GM19351 (cell line): ENCODE measurements around the gene KLHL29.

Source experiments
- ATAC-seq: cut with Tn5 transposase; IDR thresholded peaks from one replicate; pipeline ENCODE4 v1.9.1; 2021; ENCODE audit warnings: mild to moderate bottlenecking, moderate library complexity; ENCODE audit not compliant: unreplicated experiment

Gene KLHL29

DNA sequence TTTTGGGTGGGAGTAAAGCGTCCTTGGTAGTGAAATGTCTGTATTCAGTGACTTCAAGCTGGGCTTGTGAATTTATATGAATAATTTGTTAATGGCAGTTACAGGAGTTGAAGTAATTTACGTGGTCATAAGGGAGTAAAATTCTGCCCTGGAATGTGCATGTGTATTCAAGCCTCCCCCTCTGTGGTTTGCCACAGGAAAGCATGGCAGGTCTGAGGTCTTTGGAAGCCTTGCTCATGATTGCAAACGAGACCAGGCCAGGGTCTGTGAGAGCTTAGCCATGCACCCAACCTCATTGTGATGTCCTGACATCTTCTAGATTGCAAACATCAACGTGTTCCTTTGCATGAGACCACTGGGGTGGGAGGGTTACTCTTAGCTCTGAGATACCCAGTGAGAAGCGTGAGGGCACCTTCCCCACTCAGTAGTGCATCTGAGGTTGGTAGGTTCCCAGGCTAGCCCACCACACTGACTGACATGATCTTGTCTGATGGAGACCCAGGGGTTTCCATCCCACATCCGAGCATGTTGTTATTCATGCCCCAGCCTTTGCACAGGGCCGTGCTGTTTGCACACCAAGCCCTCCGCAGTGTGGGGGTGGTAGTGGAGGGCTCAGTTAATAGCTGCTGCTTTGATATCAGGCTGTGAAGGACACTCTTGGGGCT lies 216.5 kb downstream of the KLHL29 start:
- ATAC-seq: no peak

- no peak for ATAC-seq
These were observed 217.1 kb downstream of the KLHL29 start for GRCh38 chr2:23602116-23602515.

DNA sequence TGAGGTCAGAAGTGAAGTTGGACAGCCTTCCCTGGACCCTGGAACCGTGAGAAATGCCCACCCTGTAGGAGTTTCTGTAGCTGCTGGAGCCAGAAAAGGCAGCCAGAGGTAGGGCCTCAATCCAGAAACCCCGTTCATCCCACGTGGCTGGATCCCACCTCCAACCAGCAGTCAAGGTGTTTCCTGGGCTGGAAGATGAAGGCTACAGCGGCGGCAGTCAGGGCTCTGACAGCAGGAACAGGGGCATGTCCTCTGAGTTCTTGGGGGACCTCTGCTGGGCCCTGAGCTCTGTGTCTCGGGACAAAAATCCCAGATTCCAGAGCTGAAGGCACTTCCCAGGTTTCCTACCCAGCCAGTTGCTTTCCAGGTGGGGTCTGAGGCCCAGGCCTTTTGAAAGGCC lies 218.2 kb downstream of the KLHL29 start:
- no peak for ATAC-seq

DNA sequence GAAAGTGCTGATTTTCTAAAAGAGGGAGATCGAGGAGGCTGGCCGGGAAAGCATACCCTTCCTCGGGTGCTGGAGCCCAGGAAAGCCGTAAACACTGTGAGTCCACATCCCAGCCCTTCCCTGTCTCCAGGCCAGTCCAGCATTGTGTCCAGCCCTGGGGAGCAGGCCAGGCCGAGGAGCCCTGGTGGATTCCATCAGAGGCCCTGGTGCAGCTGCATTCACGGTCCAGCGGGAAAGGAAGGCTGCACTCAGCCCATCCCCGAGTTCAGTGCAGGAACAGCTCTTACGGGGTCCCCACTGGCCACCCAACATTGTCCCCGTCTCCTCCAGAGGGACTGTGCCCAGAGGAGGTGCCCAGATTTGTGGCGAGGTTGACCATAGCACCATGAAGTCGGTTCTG lies 218.6 kb downstream of the KLHL29 start:
- ATAC-seq: no peak

- no peak for ATAC-seq
These were observed 219.8 kb downstream of the KLHL29 start for GRCh38 chr2:23604731-23605130.

DNA sequence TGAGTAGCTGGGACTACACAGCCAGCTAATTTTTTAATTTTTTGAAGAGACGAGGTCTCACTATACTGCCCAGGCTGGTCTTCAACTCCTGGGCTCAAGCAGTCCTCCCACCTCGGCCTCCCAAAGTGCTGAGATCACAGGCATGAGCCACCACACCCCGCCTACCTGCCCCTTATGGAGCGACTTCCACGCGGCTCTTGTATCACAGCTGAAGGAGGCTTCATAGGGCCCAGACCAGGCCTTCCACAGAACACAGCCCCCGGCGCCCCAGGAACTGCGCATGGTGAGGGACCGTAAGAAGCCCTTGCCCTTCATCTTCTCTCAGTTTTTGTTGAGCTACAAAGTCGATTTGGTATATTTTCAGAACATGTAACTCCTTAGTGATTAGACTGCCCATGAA lies 220.3 kb downstream of the KLHL29 start:
- no peak for ATAC-seq

DNA sequence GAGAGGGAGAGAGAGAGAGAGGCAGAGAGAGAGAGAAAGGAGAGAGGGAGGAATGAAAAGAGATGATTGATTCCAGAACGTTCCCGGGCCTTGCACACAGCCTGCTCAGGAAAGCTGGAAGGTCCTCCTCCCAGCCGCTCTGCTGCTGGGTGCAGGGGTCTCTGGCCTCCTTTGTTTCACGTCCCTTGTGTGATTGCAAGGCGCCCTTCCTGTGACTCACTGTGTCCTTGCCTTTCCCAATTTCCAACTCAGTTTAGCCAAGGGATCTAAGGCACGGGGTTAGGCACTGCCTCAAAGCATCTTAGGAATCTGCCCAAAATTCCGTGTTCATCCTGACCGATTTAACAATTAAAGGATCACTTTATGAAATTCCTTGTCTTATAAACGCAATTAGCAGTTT lies 221.2 kb downstream of the KLHL29 start:
- no peak for ATAC-seq

GRCh38 chr2:23606968-23607367 lies 222.0 kb downstream of the KLHL29 start:
- no peak for ATAC-seq

DNA sequence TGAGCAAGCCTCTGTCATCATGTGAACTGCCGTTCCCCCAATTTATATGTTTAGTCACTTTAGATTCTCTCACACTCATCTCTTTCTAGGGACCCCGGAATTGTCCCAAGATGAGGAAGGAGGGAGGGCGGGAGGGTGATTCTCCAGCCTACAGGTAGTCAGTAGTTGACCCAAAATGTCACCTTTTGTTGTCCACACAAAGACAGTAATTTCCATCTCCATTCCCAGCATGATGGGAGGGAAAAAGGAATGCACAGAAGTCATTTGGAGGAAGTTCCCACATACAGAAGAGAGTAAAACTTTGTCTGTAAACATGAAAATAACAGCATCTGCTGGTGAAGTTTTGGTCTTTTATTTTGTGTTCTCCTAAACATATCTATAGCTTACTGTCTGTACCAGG lies 222.9 kb downstream of the KLHL29 start:
- no peak for ATAC-seq

DNA sequence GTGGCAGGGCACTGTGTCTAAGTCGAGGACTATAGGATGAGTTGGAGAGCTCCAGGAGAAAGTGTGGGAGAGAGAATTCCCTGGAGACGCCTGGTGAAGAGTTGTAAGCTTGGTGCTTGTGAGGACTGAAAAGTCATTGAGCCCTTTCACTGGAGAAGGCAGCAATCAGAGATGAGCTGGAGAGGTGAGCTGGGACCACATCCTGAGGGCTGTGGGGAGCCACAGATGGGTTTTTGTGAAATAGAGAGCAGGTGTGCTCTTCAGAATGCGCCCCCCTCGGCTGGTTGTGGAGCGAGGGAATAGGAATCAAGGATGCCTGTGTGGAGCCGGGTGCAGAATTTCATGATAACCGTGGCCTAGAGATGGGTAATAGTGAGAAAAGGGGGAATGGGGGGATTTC lies 224.3 kb downstream of the KLHL29 start:
- no peak for ATAC-seq

GRCh38 chr2:23611839-23612238 lies 226.9 kb downstream of the KLHL29 start:
- no peak for ATAC-seq

DNA sequence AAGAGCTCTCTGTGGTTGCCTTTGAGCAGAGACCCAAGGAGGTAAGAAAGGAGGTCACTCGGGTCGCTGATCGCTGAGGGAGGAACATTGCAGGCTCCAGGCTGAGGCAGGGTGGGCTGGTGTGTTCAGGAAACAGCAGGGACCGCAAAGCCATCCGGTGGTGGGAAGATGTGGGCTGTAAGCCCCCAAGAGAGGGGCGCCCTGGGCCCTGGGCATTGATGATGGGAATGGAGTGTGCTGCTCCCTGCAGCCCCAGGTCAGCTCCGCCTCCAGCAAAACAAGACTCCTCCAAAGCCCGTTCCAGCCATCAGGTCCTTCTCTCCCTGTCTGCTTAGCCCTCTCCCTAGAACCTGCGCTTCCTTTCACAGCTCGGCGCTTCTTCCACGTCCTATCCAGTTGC lies 229.7 kb downstream of the KLHL29 start:
- no peak for ATAC-seq

DNA sequence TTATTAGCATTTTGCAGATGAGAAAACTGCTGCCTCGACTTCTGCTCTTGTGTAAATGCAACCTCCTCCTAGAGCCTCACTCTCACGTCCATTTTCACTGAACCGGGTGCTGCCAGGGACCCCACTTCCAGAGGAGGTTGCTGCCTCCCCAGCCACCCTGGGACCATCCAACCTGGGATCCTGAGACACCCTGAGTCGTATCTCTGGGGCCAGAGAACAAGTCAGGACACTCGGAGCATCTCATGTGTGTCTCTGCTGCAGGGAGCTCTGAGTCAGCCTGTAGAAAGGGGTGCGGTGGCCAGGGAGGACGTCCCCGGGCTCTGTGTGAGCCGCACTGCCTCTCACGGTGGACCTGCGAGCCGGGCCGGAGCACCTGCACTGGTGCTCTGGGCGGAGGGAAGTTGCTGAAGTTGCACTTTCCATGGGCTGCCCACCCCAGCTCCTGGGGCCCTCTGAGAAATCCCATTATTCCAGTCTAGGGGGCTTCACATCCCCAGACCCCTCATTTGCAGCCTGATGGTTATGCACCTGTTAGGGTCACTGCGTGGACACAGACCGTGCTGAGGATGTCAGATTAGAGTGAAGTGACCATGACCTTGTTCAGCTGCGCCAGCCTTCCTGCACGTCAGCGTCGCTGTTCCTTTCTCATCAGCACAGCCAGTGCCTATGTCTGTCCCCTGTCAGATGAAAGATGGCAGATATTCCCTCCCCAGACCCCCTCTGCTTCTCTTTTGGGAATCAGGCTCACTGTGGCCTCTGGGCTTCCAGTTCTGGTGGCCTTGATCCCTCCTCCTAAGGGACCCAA lies 230.4 kb downstream of the KLHL29 start:
- no peak for ATAC-seq

GRCh38 chr2:23616630-23617029 lies 231.7 kb downstream of the KLHL29 start:
- no peak for ATAC-seq

- ATAC-seq: no peak
These were observed 232.3 kb downstream of the KLHL29 start for GRCh38 chr2:23617167-23617810.

DNA sequence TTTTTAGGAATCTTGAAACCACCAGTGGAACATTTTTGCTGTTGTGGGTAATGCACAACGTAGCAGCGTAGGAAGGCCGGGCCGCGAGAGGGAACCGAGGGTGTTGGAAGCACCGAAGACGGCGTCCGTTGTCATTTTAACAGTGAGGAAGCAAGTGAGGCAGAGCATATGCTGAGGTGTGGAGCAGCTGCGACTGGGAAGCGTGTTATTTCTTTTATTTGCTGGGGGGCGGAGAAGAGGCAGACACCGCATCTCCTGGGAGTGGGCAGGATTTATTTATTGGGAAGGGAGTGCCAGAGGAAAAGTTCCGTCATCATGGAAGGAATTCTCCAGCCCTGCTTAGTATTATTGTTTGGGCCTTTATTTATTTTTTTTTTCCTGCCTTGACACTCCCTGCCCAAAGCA lies 232.8 kb downstream of the KLHL29 start:
- ATAC-seq: no peak

GRCh38 chr2:23618265-23618664 lies 233.3 kb downstream of the KLHL29 start:
- ATAC-seq: no peak

GRCh38 chr2:23618794-23619530 lies 234.0 kb downstream of the KLHL29 start:
- ATAC-seq: no peak

DNA sequence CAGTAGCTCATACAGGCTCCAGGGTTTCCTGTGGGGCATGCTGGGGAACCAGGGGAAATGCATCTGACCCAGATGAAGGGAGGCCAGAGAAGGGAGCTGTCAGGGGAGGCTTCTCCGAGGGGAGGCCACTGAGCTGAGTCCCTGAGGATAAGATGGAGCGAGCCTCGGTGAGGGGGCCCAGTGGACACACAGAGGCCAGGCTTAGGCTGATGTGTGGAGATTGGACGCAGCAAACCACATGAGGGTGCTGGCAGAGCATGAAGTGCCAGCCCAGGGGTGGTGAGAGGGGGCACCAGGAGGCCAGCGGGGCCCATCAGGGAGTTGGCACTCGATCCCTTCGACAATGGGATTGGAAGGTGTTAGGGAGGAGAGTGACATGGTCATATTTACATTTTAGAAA lies 235.0 kb downstream of the KLHL29 start:
- no peak for ATAC-seq

DNA sequence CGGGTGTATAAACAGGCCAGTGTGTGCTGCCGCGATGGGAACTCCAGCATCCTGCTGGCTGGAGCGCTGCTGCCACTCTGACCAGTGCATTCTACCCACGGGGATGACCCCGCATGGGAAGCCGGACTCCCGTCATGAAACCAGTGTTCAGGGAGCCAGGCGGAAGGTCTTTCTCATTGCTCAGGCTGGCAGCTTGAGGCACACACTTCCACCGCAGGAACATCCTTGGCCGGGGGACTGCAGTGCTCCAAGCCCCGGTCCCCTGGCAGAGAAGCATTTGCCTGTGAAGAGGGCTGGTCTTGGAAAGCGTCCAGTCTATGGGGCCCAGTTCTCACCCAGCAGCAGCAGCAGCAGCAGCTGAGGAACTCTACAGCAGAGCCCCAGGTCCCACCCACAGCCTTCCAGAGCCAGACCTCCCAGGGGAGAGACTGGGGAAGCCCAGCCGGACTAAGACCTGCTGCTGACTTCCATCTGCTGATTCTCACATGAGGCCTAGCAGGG lies 235.9 kb downstream of the KLHL29 start:
- ATAC-seq: no peak

GRCh38 chr2:23621616-23622015 lies 236.6 kb downstream of the KLHL29 start:
- no peak for ATAC-seq
